PC-9 (cell line): ENCODE data around the gene ADAMTSL3. TPM values are rescaled to one million over a fixed set of nuclear protein-coding genes. Genes with fewer than 3 reads are reported as not detected.
A peak's percentile ranks its signal among the peaks of the same experiment; 100 is the strongest.
"Not testable (repeated sequence)": the region's sequence is repeated elsewhere in the genome, so short reads cannot be mapped to it uniquely, and the experiment has no call there.

Experiments used
- BruUV-seq: library from RNA; stranded (reverse); fragments of 400-500 nt; replicated peaks from 2 replicates; lab custom pipeline; 2021; lab: Mats Ljungman, UMichigan
- CTCF ChIA-PET: fragments of 300-600 bp; sonication (Branson Sonifier 250); formaldehyde crosslinking; loops from one replicate; lab custom pipeline; 2022; ENCODE audit warnings: antibody characterized with exemption; lab: Charles Lee
- POLR2A ChIA-PET: fragments of 300-600 bp; sonication (Branson Sonifier 250); formaldehyde crosslinking; loops from one replicate; lab custom pipeline; 2022; ENCODE audit warnings: antibody characterized with exemption; ENCODE audit not compliant: unreplicated experiment; lab: Charles Lee
- DNase-seq, 2 experiments: peaks; one replicate each; pipeline versions ENCODE4 v3.0.0 to v3.0.0-alpha.2; 2015 to 2022; ENCODE audit warnings: mixed read lengths in 1 of 2
- H2AFZ ChIP-seq: fragments of 200-600 bp; sonication (generic); 2 replicates; pipeline ENCODE4 v1.8.1; 2017; ENCODE audit warnings: antibody characterized with exemption
- H3F3A ChIP-seq: fragments of 200-600 bp; sonication (generic); 2 replicates; pipeline ENCODE4 v1.8.1; 2017; ENCODE audit warnings: antibody characterized with exemption, mild to moderate bottlenecking, low read depth; ENCODE audit not compliant: insufficient read depth
- H3K27ac ChIP-seq: fragments of 200-600 bp; sonication (generic); 2 replicates; pipeline ENCODE4 v1.6.1; 2016; ENCODE audit warnings: mixed run types
- H3K27me3 ChIP-seq: fragments of 200-600 bp; sonication (generic); 2 replicates; pipeline ENCODE4 v1.6.1; 2016; ENCODE audit warnings: low read depth, mixed run types; ENCODE audit not compliant: insufficient read depth
- H3K36me3 ChIP-seq: fragments of 200-600 bp; sonication (generic); 2 replicates; pipeline ENCODE4 v1.6.1; 2016; ENCODE audit warnings: low read depth, mixed run types
- H3K4me1 ChIP-seq: fragments of 200-600 bp; sonication (generic); replicated peaks from 2 replicates; pipeline ENCODE4 v1.6.1; 2016; ENCODE audit warnings: mixed run types; ENCODE audit not compliant: insufficient read depth
- H3K4me2 ChIP-seq: fragments of 200-600 bp; sonication (generic); 2 replicates; pipeline ENCODE4 v1.6.1; 2017; ENCODE audit warnings: mixed run types
- H3K4me3 ChIP-seq: fragments of 200-600 bp; sonication (generic); 2 replicates; pipeline ENCODE4 v1.6.1; 2016; ENCODE audit warnings: mixed run types
- H3K79me2 ChIP-seq: fragments of 200-600 bp; sonication (generic); 2 replicates; pipeline ENCODE4 v1.6.1; 2017; ENCODE audit warnings: low read depth, mixed run types
- H3K9me2 ChIP-seq: fragments of 200-600 bp; sonication (generic); 2 replicates; pipeline ENCODE4 v1.8.1; 2017; ENCODE audit warnings: mild to moderate bottlenecking; ENCODE audit not compliant: insufficient read depth
- H3K9me3 ChIP-seq: fragments of 200-600 bp; sonication (generic); 2 replicates; pipeline ENCODE4 v1.8.1; 2016; ENCODE audit warnings: low read depth; ENCODE audit not compliant: insufficient read depth
- H4K20me1 ChIP-seq: fragments of 200-600 bp; sonication (generic); 2 replicates; pipeline ENCODE4 v1.8.1; 2017; ENCODE audit not compliant: insufficient read depth
- CTCF ChIP-seq: fragments of 200-600 bp; sonication (generic); conservative IDR thresholded peaks from 2 replicates; pipeline ENCODE4 v1.6.1; 2017; ENCODE audit warnings: mixed run types, antibody characterized with exemption, mild to moderate bottlenecking, moderate library complexity
- EZH2 ChIP-seq: fragments of 200-600 bp; sonication (generic); IDR thresholded peaks from 2 replicates; pipeline ENCODE4 v1.8.0; 2017; ENCODE audit warnings: antibody characterized with exemption, low read depth
- intact Hi-C: fragments of 100-400 bp; cut with micrococcal nuclease; formaldehyde crosslinking; loops from one replicate; pipeline ENCODE4 v1.10.0; 2022; ENCODE audit not compliant: unreplicated experiment
- total RNA-seq: library from RNA; stranded (reverse); gene quantifications from 2 replicates; pipeline ENCODE4 v1.2.3, GENCODE V29; 2021

Gene ADAMTSL3
- total RNA-seq, 1 experiment from 2014 or later = 5.0 TPM

- intact Hi-C loops = loop anchor here (10.0 kb wide), 3 partner anchors 302 to 792 kb away; no protein-coding TSS in a partner anchor
- Histone ChIP-seq H2AFZ (no peak overlapping the region), H3K36me3 (no peaks in the 10 kb centered on the region), H3K4me3 (no peak overlapping the region), H4K20me1 (no peaks in the 10 kb centered on the region), H3K9me3 (no peaks in the 10 kb centered on the region), H3K9me2 (no peaks in the 10 kb centered on the region), H3K4me2 (no peak overlapping the region), H3K27ac (no peak overlapping the region), H3K27me3 (no peaks in the 10 kb centered on the region), H3K79me2 (no peaks in the 10 kb centered on the region), H3F3A (no peaks in the 10 kb centered on the region), H3K4me1 (no peaks in the 10 kb centered on the region)
- CTCF ChIA-PET = no interaction called here
- BruUV-seq = no TSS peak
- POLR2A ChIA-PET = no interaction called here
- no peak for DNase-seq
- TF ChIP-seq CTCF = no peak
- TF ChIP-seq EZH2 = no peak
Measured at GRCh38 chr15:84037301-84037700, 383.4 kb downstream of the ADAMTSL3 start.

GRCh38 chr15:84042434-84043056 lies 388.6 kb downstream of the ADAMTSL3 start:
- H3K4me3 ChIP-seq = peak overlapping the region; percentile 48; the same call in 1 of the 2 replicates
- H3K79me2 ChIP-seq, H3K9me2 ChIP-seq, H4K20me1 ChIP-seq, H3K9me3 ChIP-seq, CTCF ChIA-PET, intact Hi-C loops, H3F3A ChIP-seq, H3K36me3 ChIP-seq, H3K27ac ChIP-seq, H3K27me3 ChIP-seq, H3K4me1 ChIP-seq, POLR2A ChIA-PET, BruUV-seq: not testable (repeated sequence)
- peak overlapping the region; percentile 74 for H2AFZ ChIP-seq
- H3K4me2 ChIP-seq = peak overlapping the region; percentile 73
- DNase-seq = peak in 1 of 2 experiments; percentile 2

- no peaks in the 10 kb centered on the region for H3K27me3 ChIP-seq
- no peaks in the 10 kb centered on the region; the same call in 1 of the 2 replicates for H3K9me2 ChIP-seq
- DNase-seq = no peak
- H3K4me1 ChIP-seq = no peaks in the 10 kb centered on the region
- no peak overlapping the region for H3K4me3 ChIP-seq
- TF ChIP-seq CTCF (no peak), EZH2 (no peak)
- ChIA-PET POLR2A (no interaction called here), CTCF (no interaction called here)
- no peak overlapping the region for H3K27ac ChIP-seq
- no peaks in the 10 kb centered on the region for H4K20me1 ChIP-seq
- no TSS peak for BruUV-seq
- no peaks in the 10 kb centered on the region for H3F3A ChIP-seq
- H3K4me2 ChIP-seq = no peak overlapping the region
- H3K79me2 ChIP-seq = no peaks in the 10 kb centered on the region
- intact Hi-C loops = no loop called here
- H3K9me3 ChIP-seq = no peaks in the 10 kb centered on the region
- no peak overlapping the region for H2AFZ ChIP-seq
- H3K36me3 ChIP-seq = no peaks in the 10 kb centered on the region
Measured at GRCh38 chr15:84046064-84046637, 392.2 kb downstream of the ADAMTSL3 start.

GRCh38 chr15:84049480-84049879 lies 395.6 kb downstream of the ADAMTSL3 start:
- H3K27ac ChIP-seq, H3F3A ChIP-seq, H3K79me2 ChIP-seq, H3K27me3 ChIP-seq, H3K4me1 ChIP-seq, DNase-seq, CTCF ChIA-PET, intact Hi-C loops, H3K9me3 ChIP-seq, H3K9me2 ChIP-seq, H3K4me3 ChIP-seq, POLR2A ChIA-PET, H3K36me3 ChIP-seq, H2AFZ ChIP-seq, H3K4me2 ChIP-seq, H4K20me1 ChIP-seq, BruUV-seq: not testable (repeated sequence)
